A204.1 (cell line): ENCODE results near the gene TCEANC2.

Source experiments
- FAIRE-seq: peaks from 2 replicates; lab custom pipeline; 2012; peaks lifted over from hg19 to GRCh38; lab: Jason Lieb, UNC

Gene TCEANC2

DNA sequence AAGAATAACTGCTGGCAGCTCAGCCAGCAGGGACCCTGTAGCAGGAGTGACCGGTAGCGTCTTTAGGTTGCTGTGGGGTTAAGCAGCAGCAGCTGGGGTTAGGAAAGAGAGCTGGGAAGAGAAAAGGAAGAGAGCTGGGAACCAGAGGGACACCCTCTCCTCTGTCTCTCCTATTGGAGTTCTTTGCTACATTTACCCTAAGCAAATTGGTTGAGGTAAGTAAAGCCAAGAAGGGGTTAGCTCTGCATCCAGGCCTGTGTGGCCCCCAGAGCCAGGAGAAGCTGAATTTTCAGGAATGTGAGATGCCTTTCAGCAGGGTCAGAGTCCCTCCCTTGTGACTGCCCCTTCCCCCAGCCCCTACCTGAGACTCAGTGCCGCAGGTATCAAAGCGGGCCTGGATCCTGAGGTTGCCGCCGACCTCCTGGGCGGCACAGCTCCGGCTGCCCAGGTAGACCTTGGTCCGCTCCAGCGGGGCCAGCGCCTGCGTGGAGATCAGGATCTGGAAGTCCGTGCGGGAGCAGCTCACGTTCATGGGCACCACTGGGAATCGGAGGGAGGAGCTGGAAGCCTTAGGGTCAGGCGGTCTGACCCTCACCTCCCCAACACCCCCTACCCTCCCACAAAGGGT is 83.0 kb downstream of the TCEANC2 start:
- no peak for FAIRE-seq

DNA sequence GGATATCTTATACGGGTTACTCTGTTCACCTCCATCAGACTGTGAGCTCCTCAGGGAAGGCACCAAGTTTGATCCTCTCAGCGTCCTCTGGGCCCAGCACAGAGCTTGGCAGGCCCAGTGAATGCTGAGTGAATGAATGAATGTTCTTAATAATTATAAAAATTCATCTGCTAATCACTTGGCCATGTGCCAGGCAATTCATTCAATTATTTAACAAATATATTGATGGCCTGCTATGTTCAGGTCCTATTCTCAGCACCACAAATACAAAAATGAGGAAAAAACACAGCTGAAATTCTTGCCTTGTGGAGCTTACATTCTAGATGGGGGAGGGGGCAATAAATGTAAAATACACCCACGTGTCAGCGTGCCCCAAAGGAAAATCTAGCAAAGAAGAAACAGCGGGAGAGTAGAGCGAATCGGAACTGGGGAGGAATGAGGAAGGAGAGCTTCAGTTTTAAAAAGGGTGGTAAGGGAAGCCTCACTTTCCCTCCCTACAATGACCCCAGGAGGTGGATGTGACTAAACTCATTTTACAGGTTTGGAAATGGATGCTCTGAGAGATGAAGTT is 83.6 kb downstream of the TCEANC2 start:
- no peak for FAIRE-seq

DNA sequence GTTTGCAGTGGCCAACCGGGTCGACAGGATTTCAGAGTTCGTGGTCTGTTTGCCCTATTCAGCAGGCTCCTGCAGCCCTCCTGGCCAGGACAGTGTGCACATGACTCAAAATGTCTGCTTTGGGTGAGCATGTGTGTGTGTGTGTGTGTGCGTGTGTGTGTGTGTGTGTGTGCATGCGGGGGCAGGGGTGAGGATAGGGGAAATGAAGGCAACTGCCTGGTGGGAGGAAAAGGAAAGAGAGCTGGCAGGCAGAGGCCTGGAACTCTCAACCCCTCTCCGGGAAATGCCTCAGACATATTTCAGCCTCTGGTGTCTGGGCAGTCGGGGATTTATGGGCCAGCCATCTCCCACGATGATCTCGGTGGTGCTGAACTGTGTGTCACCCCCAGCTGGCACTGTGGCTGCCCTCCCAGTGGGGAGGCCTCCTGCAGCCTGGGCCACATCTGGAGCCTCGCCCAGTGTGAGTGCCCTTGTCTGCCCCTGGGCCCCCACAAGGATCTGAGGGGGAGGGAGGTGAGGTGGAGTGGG is 84.2 kb downstream of the TCEANC2 start:
- FAIRE-seq = no peak

GRCh38 chr1:54138994-54139393 is 85.6 kb downstream of the TCEANC2 start:
- no peak for FAIRE-seq

DNA sequence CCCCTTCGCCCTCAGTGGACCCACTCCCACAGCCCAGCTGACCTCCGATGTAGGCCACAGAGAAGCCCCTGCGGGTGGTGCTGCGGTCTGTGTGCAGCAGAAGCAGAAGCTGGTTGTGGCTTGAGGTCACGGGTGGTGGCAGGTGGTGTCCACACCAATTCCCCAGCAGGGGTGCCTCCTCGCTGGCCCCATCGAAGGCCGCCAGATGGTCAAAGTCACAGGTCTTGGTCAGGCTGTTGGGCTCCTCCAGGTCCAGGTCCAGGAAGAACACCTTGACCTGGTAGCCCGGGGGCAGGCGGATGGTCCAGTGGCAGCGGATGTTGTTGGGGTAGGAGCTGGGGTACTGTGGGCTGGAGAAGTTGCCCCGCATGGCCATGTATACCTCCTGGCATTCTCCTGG is 86.3 kb downstream of the TCEANC2 start:
- no peak for FAIRE-seq

DNA sequence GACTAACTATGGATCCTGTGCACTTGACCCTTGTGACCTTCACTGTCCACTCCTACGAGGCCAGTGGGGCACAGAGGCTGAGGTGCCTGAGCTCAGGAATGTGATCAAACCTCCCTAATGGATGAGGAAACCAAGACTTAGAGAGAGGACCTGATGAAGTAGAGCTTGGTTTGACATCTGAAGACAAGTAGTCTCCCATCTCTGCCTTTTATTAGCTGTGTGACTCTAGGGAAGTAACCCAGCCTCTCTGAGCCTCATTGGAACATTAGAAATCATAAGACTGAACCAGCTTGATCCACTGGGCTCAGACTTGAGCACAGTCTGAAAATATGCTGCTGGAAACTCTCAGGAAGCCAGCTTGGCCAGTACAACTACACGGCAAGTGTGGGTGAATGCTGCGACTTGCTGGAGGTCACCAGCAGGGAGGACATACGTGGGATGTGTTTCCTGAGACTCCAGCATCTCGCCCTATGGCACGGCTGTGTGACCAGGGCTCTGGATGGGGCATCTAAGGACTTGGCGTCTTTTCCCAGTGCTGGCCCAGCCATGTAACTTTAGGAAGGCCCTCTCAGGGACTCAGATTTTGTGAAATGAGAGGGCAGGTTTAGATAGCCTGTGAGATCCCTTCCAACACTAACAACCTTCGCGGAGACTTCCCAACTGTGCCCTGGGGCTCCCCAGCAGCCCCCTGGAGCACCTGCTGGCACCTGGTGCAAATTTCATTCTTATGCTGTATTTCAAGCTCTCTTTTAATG is 88.9 kb downstream of the TCEANC2 start:
- no peak for FAIRE-seq

DNA sequence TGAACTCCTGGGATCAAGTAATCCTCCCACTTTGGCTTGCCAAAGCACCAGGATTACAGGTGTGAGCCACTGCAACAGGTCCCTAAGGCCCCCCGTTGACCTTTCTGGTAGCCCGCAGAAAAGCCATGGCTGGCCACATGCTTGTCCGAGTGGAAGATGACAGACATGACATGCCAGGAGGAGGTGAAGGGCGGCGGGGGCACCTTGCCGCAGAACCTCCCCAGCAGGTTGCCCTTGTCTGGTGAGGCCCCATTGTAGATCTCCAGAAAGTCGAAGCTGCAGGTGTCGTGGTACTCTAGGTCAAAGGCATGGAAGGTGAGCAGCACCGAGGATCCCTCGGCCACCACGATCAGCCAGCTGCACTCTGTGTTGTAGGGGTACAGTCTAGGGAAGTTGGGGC is 91.0 kb downstream of the TCEANC2 start:
- no peak for FAIRE-seq

- no peak for FAIRE-seq
These were observed 96.3 kb downstream of the TCEANC2 start for GRCh38 chr1:54149734-54150133.

DNA sequence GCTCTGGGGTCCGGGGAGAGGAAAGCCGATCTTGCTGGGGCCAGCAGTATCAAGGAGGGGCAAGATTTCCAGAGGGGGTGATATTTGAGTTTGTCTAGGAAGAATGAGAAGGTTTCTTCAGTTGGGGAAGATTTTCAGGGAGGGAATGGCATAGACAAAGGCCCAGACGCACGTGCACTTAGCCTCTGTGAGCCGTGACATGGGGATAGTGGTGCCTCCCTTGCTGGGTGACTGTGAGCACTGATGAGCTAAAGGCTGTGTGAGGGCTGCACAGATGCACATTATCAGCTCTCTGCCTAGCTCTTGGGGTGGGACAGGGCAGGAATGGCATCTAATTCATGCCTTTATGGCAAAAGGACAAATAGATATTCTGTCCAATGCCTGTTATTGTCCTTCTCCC is 97.6 kb downstream of the TCEANC2 start:
- FAIRE-seq = no peak

GRCh38 chr1:54152696-54153095 is 99.3 kb downstream of the TCEANC2 start, which contains the start of gene CDCP2:
Gene CDCP2 (minus strand): TSS chr1:54153000. CDS start chr1:54152922, 78 bp downstream.
- no peak for FAIRE-seq

DNA sequence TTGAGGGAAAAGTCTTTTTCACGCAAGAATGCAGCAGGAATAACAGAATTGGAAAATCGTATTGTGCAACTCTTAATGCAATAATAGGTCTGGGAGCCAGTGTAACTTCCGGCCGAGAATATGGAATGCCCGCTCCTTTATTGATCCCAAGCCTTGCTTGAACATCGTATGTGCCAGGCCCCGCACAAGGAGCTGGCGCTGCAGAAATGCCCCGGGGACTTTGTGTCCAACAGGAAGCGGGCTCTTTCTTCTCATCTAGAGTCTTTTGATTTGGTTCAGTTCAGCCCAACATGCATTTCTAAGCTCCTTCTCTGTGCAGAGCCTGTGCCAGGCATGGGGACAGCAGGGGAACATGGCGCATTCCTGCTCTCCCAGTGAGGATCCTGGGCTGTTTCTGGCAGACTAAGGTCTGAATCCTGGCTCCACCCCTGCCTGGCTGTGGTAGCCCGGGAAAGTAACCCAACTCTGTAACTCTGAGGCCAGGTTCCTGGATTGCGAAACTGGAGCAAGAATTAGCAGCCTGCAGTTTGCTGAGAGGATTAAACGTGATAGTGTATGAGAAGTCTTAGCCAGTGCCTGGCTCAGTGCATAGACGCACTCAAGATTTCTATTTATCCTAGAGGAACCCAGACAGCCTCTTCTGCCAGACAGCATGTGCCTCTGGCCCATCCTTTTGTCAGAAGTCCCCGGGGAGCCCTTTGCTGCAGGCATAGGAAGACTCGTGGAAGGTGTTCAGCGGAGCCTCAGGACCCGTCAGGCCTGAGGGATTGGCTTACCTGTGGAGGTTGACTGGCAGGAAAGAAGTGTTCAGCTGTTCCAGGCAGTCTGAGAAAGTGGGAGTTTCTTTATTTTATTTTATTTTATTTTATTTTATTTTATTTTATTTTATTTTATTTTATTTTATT is 100.4 kb downstream of the TCEANC2 start:
- FAIRE-seq = no peak
